BJ (cell line): Measurements from ENCODE around the gene ATP9B. TPM values are rescaled to one million over a fixed set of nuclear protein-coding genes. Genes with fewer than 3 reads are reported as not detected.

Experiments used
- CTCF ChIA-PET: fragments of 350-600 bp; formaldehyde crosslinking; extraction: SDS; loops from one replicate; lab custom pipeline; 2021; ENCODE audit warnings: antibody characterized with exemption, inconsistent platforms; lab: Yijun Ruan, JAX
- POLR2A ChIA-PET: fragments of 300-600 bp; sonication (Branson Sonifier 250); formaldehyde crosslinking; extraction: SDS; loops from one replicate; lab custom pipeline; 2021; ENCODE audit warnings: antibody characterized with exemption; lab: Charles Lee
- DNase-seq: peaks from one replicate; pipeline ENCODE4 v3.0.0-alpha.2; 2011; ENCODE audit warnings: low read depth
- H3K27me3 ChIP-seq: 2 replicates; pipeline ENCODE4 v1.6.0; 2011; ENCODE audit warnings: low read length; ENCODE audit not compliant: control insufficient read depth, insufficient read depth
- H3K36me3 ChIP-seq: 2 replicates; pipeline ENCODE4 v1.5.1; 2011; ENCODE audit warnings: low read length; ENCODE audit not compliant: control insufficient read depth, insufficient read depth
- H3K4me3 ChIP-seq: 2 replicates; pipeline ENCODE4 v1.5.1; 2011; ENCODE audit warnings: low read depth, mild to moderate bottlenecking, control low read depth, low read length
- polyA plus RNA-seq: library from polyadenylated mRNA; depleted of rRNA; stranded (reverse); fragments of >200 nt; gene quantifications from 2 replicates; pipeline ENCODE4 v1.2.3, GENCODE V29; 2011
- TF ChIP-seq, protein P1 (sequence below): IDR thresholded peaks from 2 replicates; pipeline ENCODE4 v1.5.1; 2011; ENCODE audit warnings: low read depth, mild to moderate bottlenecking, control low read depth, inconsistent platforms, low read length, moderate library complexity; ENCODE audit not compliant: insufficient read depth

Gene ATP9B
- polyA plus RNA-seq, 1 experiment, result 17.4 TPM

DNA sequence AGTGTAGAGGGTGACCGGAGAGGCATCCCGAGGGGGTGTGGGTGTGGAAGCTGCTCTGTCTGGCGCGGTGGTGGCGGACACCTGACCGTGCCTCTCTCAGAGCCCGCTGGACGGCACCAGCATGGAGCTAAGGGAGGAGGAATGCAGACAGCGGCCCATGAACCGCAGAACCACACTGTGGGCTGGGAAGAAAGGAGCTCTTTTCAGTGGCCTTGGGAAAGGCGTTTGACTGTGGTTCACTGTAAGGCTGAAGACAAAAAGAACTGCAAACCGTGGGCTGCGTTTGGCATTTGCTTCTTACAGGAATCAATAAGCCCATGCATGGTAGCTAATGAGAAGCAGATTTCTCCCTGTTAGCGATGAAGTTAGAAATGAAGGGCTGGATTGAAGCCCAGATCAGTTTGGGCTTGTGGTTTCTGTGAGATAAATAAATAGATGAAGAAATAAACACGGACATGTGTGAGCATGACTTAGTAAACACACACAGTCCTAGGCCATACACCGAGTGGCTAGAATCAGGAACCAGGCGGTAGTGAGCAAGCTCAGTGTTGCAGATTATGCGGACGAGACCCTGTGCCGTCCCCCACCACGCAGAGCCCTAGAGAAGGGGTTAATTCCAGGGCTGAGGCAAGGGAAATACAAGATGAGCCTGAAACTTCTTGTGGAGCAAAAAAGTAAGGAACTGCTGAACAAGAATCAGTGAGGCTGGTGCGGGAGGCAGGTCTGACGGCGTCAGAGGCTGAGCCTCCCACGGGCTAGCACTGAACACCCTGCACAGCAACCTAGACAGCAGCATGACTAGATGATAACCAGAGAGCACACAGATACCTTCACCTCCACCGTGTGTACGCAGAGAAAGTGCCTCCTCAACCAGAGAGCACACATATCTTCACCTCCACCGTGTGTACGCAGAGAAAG, 297.2 kb downstream of the ATP9B start:
- peak; percentile 85 for DNase-seq
- TF ChIP-seq, protein P1, sequence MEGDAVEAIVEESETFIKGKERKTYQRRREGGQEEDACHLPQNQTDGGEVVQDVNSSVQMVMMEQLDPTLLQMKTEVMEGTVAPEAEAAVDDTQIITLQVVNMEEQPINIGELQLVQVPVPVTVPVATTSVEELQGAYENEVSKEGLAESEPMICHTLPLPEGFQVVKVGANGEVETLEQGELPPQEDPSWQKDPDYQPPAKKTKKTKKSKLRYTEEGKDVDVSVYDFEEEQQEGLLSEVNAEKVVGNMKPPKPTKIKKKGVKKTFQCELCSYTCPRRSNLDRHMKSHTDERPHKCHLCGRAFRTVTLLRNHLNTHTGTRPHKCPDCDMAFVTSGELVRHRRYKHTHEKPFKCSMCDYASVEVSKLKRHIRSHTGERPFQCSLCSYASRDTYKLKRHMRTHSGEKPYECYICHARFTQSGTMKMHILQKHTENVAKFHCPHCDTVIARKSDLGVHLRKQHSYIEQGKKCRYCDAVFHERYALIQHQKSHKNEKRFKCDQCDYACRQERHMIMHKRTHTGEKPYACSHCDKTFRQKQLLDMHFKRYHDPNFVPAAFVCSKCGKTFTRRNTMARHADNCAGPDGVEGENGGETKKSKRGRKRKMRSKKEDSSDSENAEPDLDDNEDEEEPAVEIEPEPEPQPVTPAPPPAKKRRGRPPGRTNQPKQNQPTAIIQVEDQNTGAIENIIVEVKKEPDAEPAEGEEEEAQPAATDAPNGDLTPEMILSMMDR, result no peak
- no peak overlapping the region for H3K4me3 ChIP-seq
- ChIA-PET CTCF (interaction anchor here (1.0 to 1.3 kb wide), 2 partner anchors 10 to 13 kb away, joined by 4 to 6 read pairs; no protein-coding TSS in a partner anchor), POLR2A (no interaction called here)
- peaks cover 2% of the 10 kb centered on the region; the same call in 1 of the 2 replicates for H3K36me3 ChIP-seq
- no peaks in the 10 kb centered on the region for H3K27me3 ChIP-seq

DNA sequence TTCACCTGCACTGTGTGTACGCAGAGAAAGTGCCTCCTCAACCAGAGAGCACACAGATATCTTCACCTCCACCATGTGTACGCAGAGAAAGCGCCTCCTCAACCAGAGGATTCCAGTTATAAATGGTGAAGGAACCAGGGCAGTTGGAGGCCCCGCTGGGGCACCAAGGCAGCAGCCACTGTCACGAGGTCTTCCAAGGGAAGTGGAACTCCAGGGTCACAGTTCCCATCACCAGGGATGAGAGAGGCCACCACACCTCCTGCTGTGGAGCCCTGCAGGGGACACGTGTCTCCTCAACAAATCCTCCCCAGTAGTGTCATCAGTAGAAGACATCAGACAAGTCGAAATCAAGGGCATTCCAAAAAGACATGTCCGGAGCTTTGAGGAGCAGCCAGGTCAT, 298.3 kb downstream of the ATP9B start:
- CTCF ChIA-PET, result interaction anchor here (1.8 kb wide), 1 partner anchor 11 kb away, joined by 10 read pairs; no protein-coding TSS in a partner anchor

DNA sequence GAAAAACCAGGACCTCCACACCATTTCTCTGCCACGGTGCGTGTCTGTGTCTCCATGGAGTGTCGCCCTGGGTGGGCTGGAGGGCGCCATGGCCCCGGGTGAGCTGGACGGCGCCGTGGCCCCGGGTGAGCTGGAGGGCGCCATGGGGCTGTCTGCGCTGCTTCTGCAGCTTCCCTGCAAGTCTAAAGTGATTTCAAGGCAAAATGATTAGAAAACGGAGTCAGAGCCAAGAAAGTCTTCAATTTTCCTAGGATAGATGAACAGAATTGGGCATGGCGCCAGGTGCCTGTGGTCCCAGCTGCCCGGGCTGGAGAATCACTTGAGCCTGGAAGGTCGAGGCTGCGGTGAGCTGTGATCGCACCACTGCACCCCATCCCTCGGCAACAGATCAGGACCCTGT, 298.8 kb downstream of the ATP9B start:
- no peak for DNase-seq
- no peaks in the 10 kb centered on the region for H3K27me3 ChIP-seq
- H3K36me3 ChIP-seq, result peaks cover 2% of the 10 kb centered on the region
- CTCF ChIA-PET, result interaction anchor here (1.4 to 1.8 kb wide), 2 partner anchors 11 to 13 kb away, joined by 4 to 10 read pairs; no protein-coding TSS in a partner anchor
- TF ChIP-seq, protein P1, result no peak
- POLR2A ChIA-PET, result no interaction called here
- H3K4me3 ChIP-seq, result no peak overlapping the region

More for the DNA sequence above, 298.3 kb downstream of the ATP9B start:
- Histone ChIP-seq H3K4me3 (no peak overlapping the region), H3K27me3 (no peaks in the 10 kb centered on the region), H3K36me3 (peaks cover 2% of the 10 kb centered on the region)
- POLR2A ChIA-PET, result no interaction called here
- no peak for DNase-seq
- TF ChIP-seq, protein P1, result no peak

DNA sequence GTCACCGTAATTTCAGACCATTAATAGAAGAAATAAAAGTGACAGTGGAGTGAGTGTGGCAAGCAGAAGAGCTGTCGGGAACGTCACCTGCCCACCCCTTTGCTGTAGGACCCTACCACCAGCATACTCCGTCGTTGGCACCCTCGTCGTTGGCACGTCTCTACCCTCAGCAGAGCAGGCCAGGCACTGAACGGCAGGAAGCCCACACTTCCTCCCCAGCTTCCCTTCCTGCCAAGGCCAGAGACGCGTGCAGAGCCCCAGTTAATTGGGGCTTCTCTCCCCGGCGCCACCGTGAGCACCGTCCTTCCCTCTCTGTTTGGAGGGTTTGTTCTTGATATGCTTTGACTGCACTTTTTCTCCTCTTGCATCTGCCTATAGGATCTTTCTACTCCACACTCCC, 299.5 kb downstream of the ATP9B start:
- DNase-seq, result no peak
- Histone ChIP-seq H3K27me3 (no peaks in the 10 kb centered on the region), H3K4me3 (no peak overlapping the region), H3K36me3 (peaks cover 2% of the 10 kb centered on the region)
- TF ChIP-seq, protein P1, result no peak
- CTCF ChIA-PET, result interaction anchor here (1.4 to 1.8 kb wide), 2 partner anchors 10 to 12 kb away, joined by 4 to 10 read pairs; no protein-coding TSS in a partner anchor
- POLR2A ChIA-PET, result no interaction called here

DNA sequence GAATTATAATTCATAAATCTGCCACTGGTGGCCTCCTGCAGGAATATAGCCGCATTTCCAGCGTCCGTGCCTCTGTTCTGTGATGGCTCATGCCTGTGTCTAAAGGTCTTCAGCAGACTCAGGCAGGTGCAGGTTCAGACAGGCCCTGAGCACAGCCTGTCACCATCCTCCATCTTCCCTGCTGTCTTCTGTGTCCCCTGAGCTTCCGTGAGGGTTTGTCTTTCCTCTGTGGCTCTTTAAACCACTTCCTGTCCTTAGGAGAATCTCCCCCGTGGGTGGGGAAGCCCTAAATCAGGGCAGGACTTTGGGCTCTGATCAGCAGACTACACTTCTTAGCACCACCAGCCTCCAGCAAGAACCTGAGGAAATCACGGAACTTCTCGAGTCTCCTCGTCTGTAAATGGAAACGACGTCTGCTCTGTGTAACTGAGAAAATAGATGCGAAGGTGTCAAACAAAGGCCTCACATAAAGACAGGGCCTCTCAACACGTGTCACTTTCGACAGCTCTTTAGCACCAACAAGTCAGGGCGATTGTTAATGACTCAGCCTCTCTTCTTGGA, 302.4 kb downstream of the ATP9B start:
- Histone ChIP-seq H3K4me3 (no peak overlapping the region), H3K36me3 (peaks cover 2% of the 10 kb centered on the region), H3K27me3 (no peaks in the 10 kb centered on the region)
- ChIA-PET POLR2A (interaction anchor here (0.6 kb wide), 1 partner anchor 273 kb away, joined by 3 read pairs; no protein-coding TSS in a partner anchor), CTCF (interaction anchor here (1.7 kb wide), 1 partner anchor 8 kb away, joined by 7 read pairs; no protein-coding TSS in a partner anchor)
- no peak for DNase-seq
- TF ChIP-seq, protein P1, result no peak
